ENCODE results near the gene LRP11. TPM values are rescaled to one million over a fixed set of nuclear protein-coding genes. Genes with fewer than 3 reads are reported as not detected.

Gene LRP11
- total and polyA plus RNA-seq, 2 of the 13 experiments (the other 11 are each of a cell fraction or from before 2014, with no cell fraction given) = 32.4 to 48.9 TPM

GRCh38 chr6:149840345-149841075 lies 23.6 kb downstream of the LRP11 start (continued):
- TF ChIP-seq TBX3 (IDR thresholded peaks at IDR 0.05; ENCODE audit: borderline replicate concordance) = no peak
- TF ChIP-seq ZSCAN9 (CRISPR knock-in tag; IDR thresholded peaks at IDR 0.05; ENCODE audit: borderline replicate concordance) = no peak; the same call in 1 of the 2 replicates
- no peak for TF ChIP-seq ZNF788 (CRISPR knock-in tag; IDR thresholded peaks at IDR 0.05; ENCODE audit: borderline replicate concordance)
- no peak for TF ChIP-seq SRY (CRISPR knock-in tag; IDR thresholded peaks at IDR 0.05)
- TF ChIP-seq EHMT2 (IDR thresholded peaks at IDR 0.05; ENCODE audit: borderline replicate concordance, low read depth, low read length) = no peak
- TF ChIP-seq RARA (CRISPR knock-in tag; IDR thresholded peaks at IDR 0.05) = no peak
- TF ChIP-seq KDM5A (IDR thresholded peaks at IDR 0.05; ENCODE audit: borderline replicate concordance, low read length) = no peak
- TF ChIP-seq ZNF180 (CRISPR knock-in tag; IDR thresholded peaks at IDR 0.05; ENCODE audit: borderline replicate concordance, low read depth) = no peak
- TF ChIP-seq FOXK2 (IDR thresholded peaks at IDR 0.05) = no peak
- no peak for TF ChIP-seq ZKSCAN5 (CRISPR knock-in tag; IDR thresholded peaks at IDR 0.05)
- no peak for TF ChIP-seq HIVEP1 (CRISPR knock-in tag; IDR thresholded peaks at IDR 0.05)
- TF ChIP-seq RAD21 (CRISPR knock-in tag; IDR thresholded peaks at IDR 0.05) = peak; percentile 97
- TF ChIP-seq NFIB (CRISPR knock-in tag; IDR thresholded peaks at IDR 0.05; ENCODE audit: borderline replicate concordance) = no peak
- TF ChIP-seq ATF6 (CRISPR knock-in tag; conservative IDR thresholded peaks at IDR 0.05) = no peak
- TF ChIP-seq BCL3 (CRISPR knock-in tag; IDR thresholded peaks at IDR 0.05) = no peak
- no peak for TF ChIP-seq NR0B2 (CRISPR knock-in tag; IDR thresholded peaks at IDR 0.05)
- TF ChIP-seq ZNF44 (CRISPR knock-in tag; IDR thresholded peaks at IDR 0.05) = no peak
- no peak for TF ChIP-seq NFATC3 (CRISPR knock-in tag; IDR thresholded peaks at IDR 0.05)
- no peak for TF ChIP-seq RBFOX2 (IDR thresholded peaks at IDR 0.05; ENCODE audit: low read depth, low read length)
- TF ChIP-seq ZNF280B (CRISPR knock-in tag; IDR thresholded peaks at IDR 0.05; ENCODE audit: borderline replicate concordance) = 0 out of 2 replicates have a peak, but pooled peaks have one; percentile 34
- TF ChIP-seq ZNF557 (CRISPR knock-in tag; IDR thresholded peaks at IDR 0.05) = no peak
- no peak for TF ChIP-seq CC2D1A (CRISPR knock-in tag; IDR thresholded peaks at IDR 0.05)
- no peak for TF ChIP-seq ZBTB8A (CRISPR knock-in tag; IDR thresholded peaks at IDR 0.05; ENCODE audit: borderline replicate concordance, low read depth)
